ENCODE results near the gene SCYL2. TPM values are rescaled to one million over a fixed set of nuclear protein-coding genes. Genes with fewer than 3 reads are reported as not detected.

Gene SCYL2
- total RNA-seq, 2 experiments from 2014 or later: 37.5 to 40.8 TPM

GRCh38 chr12:100253437-100253836, 13.5 kb upstream of the SCYL2 start:
- H3K27me3 ChIP-seq (ENCODE audit: control insufficient read depth in 1 of 2, insufficient read depth in 2 of 2, low read length in 2 of 2): no peaks in the 10 kb centered on the region
- ATAC-seq (ENCODE audit: poor library complexity) (no peak), DNase-seq (no peak)
- Mint-ChIP-seq H3K36me3 (ENCODE audit: low read depth) (no peaks in the 10 kb centered on the region), H3K27me3 (no peaks in the 10 kb centered on the region), H3K4me3 (no peak overlapping the region), H3K4me1 (ENCODE audit: low read depth) (no peaks in the 10 kb centered on the region), H3K27ac (no peak overlapping the region), H3K9me3 (no peaks in the 10 kb centered on the region)
- POLR2A ChIA-PET: no interaction called here
- no peaks in the 10 kb centered on the region for H3K9me3 ChIP-seq (ENCODE audit: control insufficient read depth in 1 of 2, insufficient read depth in 1 of 2, low read length in 2 of 2)
- no peak overlapping the region for H3K4me3 ChIP-seq (ENCODE audit: low read length)
- intact Hi-C loops (cut with DNase I, micrococcal nuclease): no loop called here
- no peaks in the 10 kb centered on the region for H3K36me3 ChIP-seq (ENCODE audit: insufficient read depth, low read length)
- CTCF ChIA-PET: no interaction called here
- TF ChIP-seq, protein P1, sequence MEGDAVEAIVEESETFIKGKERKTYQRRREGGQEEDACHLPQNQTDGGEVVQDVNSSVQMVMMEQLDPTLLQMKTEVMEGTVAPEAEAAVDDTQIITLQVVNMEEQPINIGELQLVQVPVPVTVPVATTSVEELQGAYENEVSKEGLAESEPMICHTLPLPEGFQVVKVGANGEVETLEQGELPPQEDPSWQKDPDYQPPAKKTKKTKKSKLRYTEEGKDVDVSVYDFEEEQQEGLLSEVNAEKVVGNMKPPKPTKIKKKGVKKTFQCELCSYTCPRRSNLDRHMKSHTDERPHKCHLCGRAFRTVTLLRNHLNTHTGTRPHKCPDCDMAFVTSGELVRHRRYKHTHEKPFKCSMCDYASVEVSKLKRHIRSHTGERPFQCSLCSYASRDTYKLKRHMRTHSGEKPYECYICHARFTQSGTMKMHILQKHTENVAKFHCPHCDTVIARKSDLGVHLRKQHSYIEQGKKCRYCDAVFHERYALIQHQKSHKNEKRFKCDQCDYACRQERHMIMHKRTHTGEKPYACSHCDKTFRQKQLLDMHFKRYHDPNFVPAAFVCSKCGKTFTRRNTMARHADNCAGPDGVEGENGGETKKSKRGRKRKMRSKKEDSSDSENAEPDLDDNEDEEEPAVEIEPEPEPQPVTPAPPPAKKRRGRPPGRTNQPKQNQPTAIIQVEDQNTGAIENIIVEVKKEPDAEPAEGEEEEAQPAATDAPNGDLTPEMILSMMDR (IDR thresholded peaks at IDR 0.05): no peak
- H3K27ac ChIP-seq (ENCODE audit: low read depth in 1 of 2, low read length in 2 of 2): no peak overlapping the region
- no peaks in the 10 kb centered on the region for H3K4me1 ChIP-seq (ENCODE audit: insufficient read depth, low read length)

GRCh38 chr12:100254876-100255275, 12.1 kb upstream of the SCYL2 start:
- no peaks in the 10 kb centered on the region for H3K36me3 ChIP-seq (ENCODE audit: insufficient read depth, low read length)
- POLR2A ChIA-PET: interaction anchor here (0.6 kb wide), 1 partner anchor 23 kb away, joined by 3 read pairs; no protein-coding TSS in a partner anchor
- TF ChIP-seq, protein P1 (IDR thresholded peaks at IDR 0.05): no peak
- Mint-ChIP-seq H3K4me3 (no peak overlapping the region), H3K4me1 (ENCODE audit: low read depth) (no peaks in the 10 kb centered on the region), H3K36me3 (ENCODE audit: low read depth) (no peaks in the 10 kb centered on the region), H3K27ac (no peak overlapping the region), H3K27me3 (no peaks in the 10 kb centered on the region), H3K9me3 (no peaks in the 10 kb centered on the region)
- intact Hi-C loops (cut with DNase I, micrococcal nuclease): no loop called here
- no peaks in the 10 kb centered on the region for H3K9me3 ChIP-seq (ENCODE audit: control insufficient read depth in 1 of 2, insufficient read depth in 1 of 2, low read length in 2 of 2)
- no peak overlapping the region for H3K27ac ChIP-seq (ENCODE audit: low read depth in 1 of 2, low read length in 2 of 2)
- CTCF ChIA-PET: no interaction called here
- no peaks in the 10 kb centered on the region for H3K27me3 ChIP-seq (ENCODE audit: control insufficient read depth in 1 of 2, insufficient read depth in 2 of 2, low read length in 2 of 2)
- DNase-seq (no peak), ATAC-seq (ENCODE audit: poor library complexity) (no peak)
- no peak overlapping the region for H3K4me3 ChIP-seq (ENCODE audit: low read length)
- H3K4me1 ChIP-seq (ENCODE audit: insufficient read depth, low read length): no peaks in the 10 kb centered on the region

- POLR2A ChIA-PET: no interaction called here
- ATAC-seq (ENCODE audit: poor library complexity) (no peak), DNase-seq (no peak)
- Mint-ChIP-seq H3K4me3 (no peak overlapping the region), H3K4me1 (ENCODE audit: low read depth) (no peaks in the 10 kb centered on the region), H3K9me3 (no peaks in the 10 kb centered on the region), H3K27ac (no peak overlapping the region), H3K36me3 (ENCODE audit: low read depth) (no peaks in the 10 kb centered on the region), H3K27me3 (no peaks in the 10 kb centered on the region)
- H3K4me1 ChIP-seq (ENCODE audit: insufficient read depth, low read length): no peaks in the 10 kb centered on the region
- TF ChIP-seq, protein P1 (IDR thresholded peaks at IDR 0.05): no peak
- H3K27ac ChIP-seq (ENCODE audit: low read depth in 1 of 2, low read length in 2 of 2): no peak overlapping the region
- no peaks in the 10 kb centered on the region for H3K27me3 ChIP-seq (ENCODE audit: control insufficient read depth in 1 of 2, insufficient read depth in 2 of 2, low read length in 2 of 2)
- intact Hi-C loops (cut with DNase I, micrococcal nuclease): no loop called here
- CTCF ChIA-PET: no interaction called here
- no peaks in the 10 kb centered on the region for H3K9me3 ChIP-seq (ENCODE audit: control insufficient read depth in 1 of 2, insufficient read depth in 1 of 2, low read length in 2 of 2)
- no peaks in the 10 kb centered on the region for H3K36me3 ChIP-seq (ENCODE audit: insufficient read depth, low read length)
- H3K4me3 ChIP-seq (ENCODE audit: low read length): no peak overlapping the region
Measured at GRCh38 chr12:100258127-100258526, 8.8 kb upstream of the SCYL2 start.

Measured in CD4-positive, alpha-beta T cell (primary cell).